ENCODE results near the gene TMEM219.

Gene TMEM219

DNA sequence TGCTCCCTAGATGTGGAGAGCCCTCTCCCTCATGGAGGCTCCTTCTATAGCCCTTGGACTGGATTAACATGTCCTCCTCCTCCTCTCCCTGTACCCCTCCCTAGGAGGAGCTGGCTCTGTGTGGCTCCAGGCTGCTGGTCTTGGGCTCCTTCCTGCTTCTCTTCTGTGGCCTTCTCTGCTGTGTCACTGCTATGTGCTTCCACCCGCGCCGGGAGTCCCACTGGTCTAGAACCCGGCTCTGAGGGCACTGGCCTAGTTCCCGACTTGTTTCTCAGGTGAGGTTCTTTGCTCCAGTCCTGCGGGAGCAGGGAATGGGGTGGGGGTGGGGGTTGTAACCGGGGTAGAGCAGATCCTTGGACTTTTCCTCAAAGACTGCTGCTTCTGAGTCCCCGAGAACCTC, 9.4 kb downstream of the TMEM219 start:
- Histone ChIP-seq H3K27ac (ENCODE audit: low read depth, low read length) (no peak overlapping the region), H3K9me3 (ENCODE audit: control insufficient read depth in 5 of 5, low read length in 5 of 5) (no peaks in the 10 kb centered on the region), H3K36me3 (ENCODE audit: control insufficient read depth in 5 of 5, insufficient read depth in 5 of 5, low read length in 5 of 5) (peaks cover 6 to 32% (median 21%) of the 10 kb centered on the region in 5 donors), H3K27me3 (ENCODE audit: control insufficient read depth in 5 of 5, insufficient read depth in 4 of 5, low read length in 5 of 5) (no peaks in the 10 kb centered on the region), H3K9ac (ENCODE audit: low read length in 5 of 5) (no peak overlapping the region), H3K4me1 (ENCODE audit: control insufficient read depth in 5 of 5, insufficient read depth in 5 of 5, low read length in 5 of 5) (peaks cover 12 to 30% (median 27%) of the 10 kb centered on the region in 5 donors), H3K4me3 (ENCODE audit: low read depth in 1 of 5, low read length in 5 of 5) (no peak overlapping the region)

DNA sequence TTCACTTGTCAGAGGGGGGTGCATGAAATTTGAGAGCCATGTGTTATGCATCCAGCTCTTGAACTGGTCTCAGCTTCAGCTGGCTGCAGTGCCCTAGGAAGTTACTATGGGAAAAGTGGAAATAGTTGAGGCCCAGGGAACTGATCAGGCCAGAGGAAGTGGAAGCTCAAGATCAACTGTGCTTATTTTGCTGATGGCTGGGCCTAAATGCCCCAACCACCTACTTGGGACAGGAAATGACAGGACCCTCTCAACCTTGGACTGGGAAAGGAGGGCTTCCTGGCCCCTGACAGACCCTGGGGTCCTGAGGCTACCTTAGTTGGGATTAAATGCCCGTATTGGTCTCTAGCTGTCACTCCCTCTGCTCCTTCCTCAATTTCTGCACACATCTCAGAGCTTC, 10.6 kb downstream of the TMEM219 start:
- H3K4me1 ChIP-seq (ENCODE audit: control insufficient read depth in 5 of 5, insufficient read depth in 5 of 5, low read length in 5 of 5) = peaks cover 12 to 42% (median 37%) of the 10 kb centered on the region in 5 donors
- H3K4me3 ChIP-seq (ENCODE audit: low read depth in 1 of 5, low read length in 5 of 5) = no peak overlapping the region
- H3K36me3 ChIP-seq (ENCODE audit: control insufficient read depth in 5 of 5, insufficient read depth in 5 of 5, low read length in 5 of 5) = peaks cover 6 to 34% (median 21%) of the 10 kb centered on the region in 5 donors
- no peak overlapping the region for H3K9ac ChIP-seq (ENCODE audit: low read length in 5 of 5)
- peak overlapping the region; percentile 16 for H3K27ac ChIP-seq (ENCODE audit: low read depth, low read length)
- no peaks in the 10 kb centered on the region for H3K9me3 ChIP-seq (ENCODE audit: control insufficient read depth in 5 of 5, low read length in 5 of 5)
- no peaks in the 10 kb centered on the region for H3K27me3 ChIP-seq (ENCODE audit: control insufficient read depth in 5 of 5, insufficient read depth in 4 of 5, low read length in 5 of 5)

DNA sequence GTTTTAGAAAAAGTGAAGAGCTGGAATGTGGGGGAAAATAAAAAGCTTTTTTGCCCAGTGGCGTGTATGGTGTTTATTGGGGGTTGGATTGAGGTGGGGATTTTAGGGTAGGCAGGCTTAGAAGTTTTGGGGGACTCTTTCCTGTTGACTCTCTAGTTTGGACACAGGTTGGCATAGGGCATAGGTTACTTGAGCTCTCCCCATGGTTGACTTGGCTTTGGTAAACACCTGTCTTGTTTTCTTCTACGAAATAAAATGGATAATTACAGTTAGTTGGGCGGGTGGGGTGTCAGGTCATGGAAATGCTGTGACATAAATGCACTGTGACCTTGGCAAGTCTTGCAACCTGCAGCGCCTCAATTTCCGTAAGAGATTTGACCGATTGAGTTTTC, 11.1 kb downstream of the TMEM219 start:
- no peak overlapping the region for H3K9ac ChIP-seq (ENCODE audit: low read length in 5 of 5)
- no peaks in the 10 kb centered on the region for H3K9me3 ChIP-seq (ENCODE audit: control insufficient read depth in 5 of 5, low read length in 5 of 5)
- peak overlapping the region; percentile 16 for H3K27ac ChIP-seq (ENCODE audit: low read depth, low read length)
- H3K27me3 ChIP-seq (ENCODE audit: control insufficient read depth in 5 of 5, insufficient read depth in 4 of 5, low read length in 5 of 5) = no peaks in the 10 kb centered on the region
- H3K4me1 ChIP-seq (ENCODE audit: control insufficient read depth in 5 of 5, insufficient read depth in 5 of 5, low read length in 5 of 5) = peaks cover 12 to 47% (median 39%) of the 10 kb centered on the region in 5 donors
- H3K36me3 ChIP-seq (ENCODE audit: control insufficient read depth in 5 of 5, insufficient read depth in 5 of 5, low read length in 5 of 5) = peaks cover 6 to 36% (median 22%) of the 10 kb centered on the region in 5 donors
- peak overlapping the region in 2 of 5 donors; percentile 13 to 14 for H3K4me3 ChIP-seq (ENCODE audit: low read depth in 1 of 5, low read length in 5 of 5)

DNA sequence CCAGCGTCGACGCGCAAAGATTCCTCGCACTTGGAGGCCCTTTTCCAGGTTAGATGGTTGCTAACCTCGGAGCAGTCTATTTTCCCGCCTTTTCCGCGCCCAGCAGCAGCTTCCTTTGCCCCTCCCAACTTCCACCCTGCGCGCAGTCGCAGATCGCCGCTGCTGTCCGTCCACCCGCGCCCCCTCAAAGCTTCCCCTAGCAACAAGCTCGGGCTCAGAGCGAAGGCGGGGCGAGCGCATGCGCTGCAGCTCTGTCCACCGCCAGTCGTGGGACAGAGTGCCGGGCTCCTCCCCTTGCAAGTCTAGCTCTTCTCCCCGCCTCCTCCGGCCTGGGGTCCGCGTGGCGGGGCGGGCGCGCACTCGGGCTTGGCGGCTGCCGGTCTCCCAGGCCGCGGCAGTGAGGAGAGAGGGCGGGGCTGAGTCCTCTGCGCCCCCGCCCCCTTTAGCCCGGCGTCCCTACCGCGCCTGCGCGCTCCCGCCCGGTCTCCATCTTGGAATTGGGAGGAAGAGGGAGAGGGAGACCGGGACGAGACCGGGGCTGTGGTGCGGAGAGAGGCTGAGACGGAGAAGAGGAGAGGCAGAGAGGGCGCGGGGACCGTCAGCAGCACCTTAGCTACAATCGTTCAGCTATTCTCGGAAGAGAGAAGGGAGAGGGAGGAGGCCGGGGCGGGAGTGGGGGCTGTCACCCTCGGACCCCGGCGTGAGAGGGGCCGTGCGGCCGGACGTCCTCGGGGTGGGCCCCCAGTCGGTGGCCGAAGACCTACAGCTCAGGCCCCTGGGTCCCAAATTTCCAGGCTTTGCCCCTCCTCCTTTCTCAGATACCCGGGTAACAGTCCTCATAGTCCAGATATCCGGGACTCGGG, 11.7 kb downstream of the TMEM219 start, which contains the start of gene TAOK2:
TSS of gene TAOK2 (plus strand) at position 485 of the 863 bp plus-strand sequence. CDS start 3,905 bp downstream, outside the sequence.
- H3K27me3 ChIP-seq (ENCODE audit: control insufficient read depth in 5 of 5, insufficient read depth in 4 of 5, low read length in 5 of 5) = no peaks in the 10 kb centered on the region
- no peaks in the 10 kb centered on the region for H3K9me3 ChIP-seq (ENCODE audit: control insufficient read depth in 5 of 5, low read length in 5 of 5)
- H3K4me3 ChIP-seq (ENCODE audit: low read depth in 1 of 5, low read length in 5 of 5) = peak within 1 kb of the TSS; percentile 86 to 98 (median 90)
- H3K27ac ChIP-seq (ENCODE audit: low read depth, low read length) = peak within 1 kb of the TSS; percentile 69
- H3K36me3 ChIP-seq (ENCODE audit: control insufficient read depth in 5 of 5, insufficient read depth in 5 of 5, low read length in 5 of 5) = peaks cover under 1 to 36% (median 22%) of the 10 kb centered on the region in 5 donors
- peak within 1 kb of the TSS; percentile 81 to 93 (median 87) for H3K9ac ChIP-seq (ENCODE audit: low read length in 5 of 5)
- H3K4me1 ChIP-seq (ENCODE audit: control insufficient read depth in 5 of 5, insufficient read depth in 5 of 5, low read length in 5 of 5) = peaks cover 12 to 53% (median 39%) of the 10 kb centered on the region in 5 donors

DNA sequence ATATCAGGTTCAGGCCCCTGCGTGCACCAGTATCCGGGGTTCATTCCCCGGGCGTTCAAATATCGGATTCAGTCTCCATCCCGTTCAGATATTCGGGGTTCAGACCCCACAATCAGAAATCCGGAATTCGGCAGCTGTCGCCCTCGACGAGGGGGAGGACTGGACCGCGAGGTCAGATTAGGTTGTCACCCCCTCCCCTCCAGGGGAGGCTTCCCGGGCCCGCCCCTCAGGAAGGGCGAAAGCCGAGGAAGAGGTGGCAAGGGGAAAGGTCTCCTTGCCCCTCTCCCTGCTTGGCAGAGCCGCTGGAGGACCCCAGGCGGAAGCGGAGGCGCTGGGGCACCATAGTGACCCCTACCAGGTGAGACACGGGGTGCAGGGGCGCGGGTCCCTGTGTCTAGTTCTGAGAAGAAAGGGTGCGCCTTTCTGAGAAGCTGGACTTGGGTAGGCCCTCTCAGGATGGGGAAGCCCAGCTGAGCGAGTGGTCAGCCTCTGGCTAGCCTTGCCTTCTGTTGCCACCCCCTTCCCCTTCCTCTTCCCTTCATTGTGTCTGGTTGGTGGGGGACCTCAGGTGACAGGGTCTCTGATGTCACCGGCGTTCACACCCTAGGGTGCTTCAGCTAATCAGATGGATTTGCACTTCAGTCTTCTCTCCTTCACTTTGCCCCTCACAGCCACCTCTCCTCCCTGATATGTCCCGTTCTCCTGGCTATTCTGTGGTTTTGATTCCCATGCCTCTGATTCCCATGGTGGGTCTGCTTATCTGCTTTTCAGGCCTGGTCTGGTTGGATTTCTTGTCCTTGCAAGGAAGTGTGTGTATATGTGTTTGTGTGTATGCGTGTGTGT, 12.6 kb downstream of the TMEM219 start:
- no peaks in the 10 kb centered on the region for H3K9me3 ChIP-seq (ENCODE audit: control insufficient read depth in 5 of 5, low read length in 5 of 5)
- no peaks in the 10 kb centered on the region for H3K27me3 ChIP-seq (ENCODE audit: control insufficient read depth in 5 of 5, insufficient read depth in 4 of 5, low read length in 5 of 5)
- peaks cover 0 to 37% (median 25%) of the 10 kb centered on the region in 5 donors for H3K36me3 ChIP-seq (ENCODE audit: control insufficient read depth in 5 of 5, insufficient read depth in 5 of 5, low read length in 5 of 5)
- peak overlapping the region; percentile 86 to 98 (median 90) for H3K4me3 ChIP-seq (ENCODE audit: low read depth in 1 of 5, low read length in 5 of 5)
- H3K9ac ChIP-seq (ENCODE audit: low read length in 5 of 5) = peak overlapping the region; percentile 81 to 93 (median 87)
- peak overlapping the region; percentile 69 for H3K27ac ChIP-seq (ENCODE audit: low read depth, low read length)
- peaks cover 12 to 62% (median 39%) of the 10 kb centered on the region in 5 donors for H3K4me1 ChIP-seq (ENCODE audit: control insufficient read depth in 5 of 5, insufficient read depth in 5 of 5, low read length in 5 of 5)

DNA sequence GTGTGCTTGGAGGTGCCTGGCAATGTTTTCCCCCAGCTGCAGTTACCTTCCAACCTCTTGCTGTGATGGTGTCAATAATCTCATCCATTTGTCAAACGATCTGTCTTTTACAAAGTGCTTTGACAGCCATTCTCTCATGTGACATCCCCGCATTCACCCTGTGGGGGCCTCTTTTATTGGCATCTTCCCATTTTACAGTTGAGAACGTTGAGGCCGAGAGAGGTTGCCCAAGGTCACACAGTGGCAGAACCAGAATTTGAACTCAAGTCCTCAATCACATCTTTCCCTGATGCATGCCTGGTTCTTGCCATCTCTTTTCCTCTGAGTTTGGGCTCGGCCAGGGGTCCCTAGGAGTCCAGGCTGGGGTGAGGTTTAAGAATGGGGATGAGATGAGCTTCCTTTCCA, 13.3 kb downstream of the TMEM219 start:
- Histone ChIP-seq H3K27me3 (ENCODE audit: control insufficient read depth in 5 of 5, insufficient read depth in 4 of 5, low read length in 5 of 5) (no peaks in the 10 kb centered on the region), H3K9ac (ENCODE audit: low read length in 5 of 5) (peak overlapping the region; percentile 81 to 93 (median 87)), H3K27ac (ENCODE audit: low read depth, low read length) (peak overlapping the region; percentile 69), H3K9me3 (ENCODE audit: control insufficient read depth in 5 of 5, low read length in 5 of 5) (no peaks in the 10 kb centered on the region), H3K36me3 (ENCODE audit: control insufficient read depth in 5 of 5, insufficient read depth in 5 of 5, low read length in 5 of 5) (peaks cover 5 to 37% (median 28%) of the 10 kb centered on the region in 5 donors), H3K4me1 (ENCODE audit: control insufficient read depth in 5 of 5, insufficient read depth in 5 of 5, low read length in 5 of 5) (peaks cover 14 to 69% (median 39%) of the 10 kb centered on the region in 5 donors), H3K4me3 (ENCODE audit: low read depth in 1 of 5, low read length in 5 of 5) (peak overlapping the region; percentile 86 to 98 (median 90))

DNA sequence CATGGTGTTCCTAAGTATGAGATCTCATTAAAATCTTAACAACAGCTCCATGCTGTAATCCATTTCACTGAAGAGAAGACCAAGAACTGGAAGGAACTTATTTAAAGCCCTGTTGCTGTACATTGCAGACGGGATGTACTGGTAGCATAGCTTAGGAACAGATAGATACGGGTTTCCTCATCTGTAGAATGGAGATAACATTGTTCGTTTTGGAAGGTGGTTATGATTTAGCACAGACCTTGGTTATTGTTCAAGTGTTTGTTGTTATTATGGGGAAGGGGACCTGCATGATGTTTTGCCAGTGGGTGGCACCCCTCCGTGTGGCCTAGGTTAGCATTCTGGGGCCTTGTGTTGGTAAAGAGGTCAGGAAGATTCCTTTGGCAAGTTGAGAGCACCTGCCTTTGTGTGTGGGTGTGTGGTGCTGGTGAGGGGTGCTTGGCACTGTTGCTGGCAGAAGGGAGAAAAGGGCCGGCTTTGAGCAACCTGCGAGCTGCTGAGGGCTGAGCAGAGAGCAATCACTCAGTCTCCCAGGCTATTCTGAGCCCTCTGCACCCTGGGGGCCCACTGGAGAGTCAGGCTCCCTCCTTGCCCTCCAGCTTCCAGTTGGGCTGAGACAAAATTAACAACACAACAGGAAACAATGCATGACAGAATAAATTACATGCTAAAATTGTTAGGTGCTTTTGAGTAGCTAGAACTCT, 14.1 kb downstream of the TMEM219 start:
- peaks cover 11 to 45% (median 35%) of the 10 kb centered on the region in 5 donors for H3K36me3 ChIP-seq (ENCODE audit: control insufficient read depth in 5 of 5, insufficient read depth in 5 of 5, low read length in 5 of 5)

DNA sequence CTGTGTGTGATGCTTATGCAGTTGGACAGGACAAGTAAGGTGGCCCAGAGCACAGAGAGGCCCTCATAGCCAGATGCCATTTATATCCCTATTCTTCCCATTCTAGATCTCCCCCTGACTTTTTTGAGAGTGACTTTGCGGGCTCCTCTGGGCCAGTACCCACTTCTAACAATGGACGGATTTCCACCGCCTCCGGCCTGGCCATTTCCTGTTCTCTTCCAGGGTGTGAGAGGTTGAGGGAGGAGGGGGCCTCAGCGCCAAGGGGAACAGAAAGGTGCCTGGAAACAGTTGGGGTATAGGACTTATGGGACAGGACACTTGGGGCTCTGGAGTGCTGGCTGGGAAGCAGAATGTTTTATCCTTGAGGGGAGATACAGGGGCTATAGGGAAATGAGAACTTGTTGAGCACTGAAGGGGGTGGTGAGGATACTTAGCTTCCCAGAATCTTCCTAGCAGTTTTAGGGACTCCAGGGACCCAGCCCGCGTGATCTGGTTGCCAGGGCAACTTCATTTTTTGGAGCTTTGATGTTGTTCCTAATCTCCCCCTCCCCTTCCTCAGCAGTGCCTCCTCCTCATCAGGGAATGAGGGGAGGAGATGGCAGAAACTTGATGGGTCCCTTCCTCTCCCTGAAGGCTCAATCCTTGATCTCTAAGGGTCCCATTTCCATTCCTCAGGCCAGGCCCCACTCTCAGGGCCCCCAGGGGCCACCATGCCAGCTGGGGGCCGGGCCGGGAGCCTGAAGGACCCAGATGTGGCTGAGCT, 15.4 kb downstream of the TMEM219 start:
- H3K4me1 ChIP-seq (ENCODE audit: control insufficient read depth in 5 of 5, insufficient read depth in 5 of 5, low read length in 5 of 5) = peaks cover 17 to 83% (median 39%) of the 10 kb centered on the region in 5 donors
- H3K9me3 ChIP-seq (ENCODE audit: control insufficient read depth in 5 of 5, low read length in 5 of 5) = no peaks in the 10 kb centered on the region
- H3K27me3 ChIP-seq (ENCODE audit: control insufficient read depth in 5 of 5, insufficient read depth in 4 of 5, low read length in 5 of 5) = no peaks in the 10 kb centered on the region
- H3K27ac ChIP-seq (ENCODE audit: low read depth, low read length) = peak overlapping the region; percentile 71
- H3K9ac ChIP-seq (ENCODE audit: low read length in 5 of 5) = peak overlapping the region; percentile 3 to 87 (median 41)
- H3K36me3 ChIP-seq (ENCODE audit: control insufficient read depth in 5 of 5, insufficient read depth in 5 of 5, low read length in 5 of 5) = peaks cover 15 to 53% (median 45%) of the 10 kb centered on the region in 5 donors
- peak overlapping the region in 4 of 5 donors; percentile 86 to 98 (median 88) for H3K4me3 ChIP-seq (ENCODE audit: low read depth in 1 of 5, low read length in 5 of 5)

More for the DNA sequence above, 14.1 kb downstream of the TMEM219 start:
- Histone ChIP-seq H3K9ac (ENCODE audit: low read length in 5 of 5) (peak overlapping the region; percentile 21 to 93 (median 87)), H3K4me1 (ENCODE audit: control insufficient read depth in 5 of 5, insufficient read depth in 5 of 5, low read length in 5 of 5) (peaks cover 15 to 71% (median 39%) of the 10 kb centered on the region in 5 donors), H3K4me3 (ENCODE audit: low read depth in 1 of 5, low read length in 5 of 5) (peak overlapping the region; percentile 39 to 98 (median 87)), H3K27ac (ENCODE audit: low read depth, low read length) (peak overlapping the region; percentile 69), H3K27me3 (ENCODE audit: control insufficient read depth in 5 of 5, insufficient read depth in 4 of 5, low read length in 5 of 5) (no peaks in the 10 kb centered on the region), H3K9me3 (ENCODE audit: control insufficient read depth in 5 of 5, low read length in 5 of 5) (no peaks in the 10 kb centered on the region)

Measured in subcutaneous abdominal adipose tissue (tissue), 5 donors.